SK-N-SH (cell line): ENCODE results near the gene TC2N. TPM values are rescaled to one million over a fixed set of nuclear protein-coding genes. Genes with fewer than 3 reads are reported as not detected.

Experiments
- CTCF ChIA-PET: fragments of 300-600, 350-600 bp; formaldehyde crosslinking; extraction: SDS; loops from one replicate; lab custom pipeline; 2021; lab: Yijun Ruan, JAX
- POLR2A ChIA-PET: fragments of 350-600 bp; sonication (Branson Sonifier 250); formaldehyde crosslinking; extraction: SDS; loops from one replicate; lab custom pipeline; 2020; ENCODE audit warnings: antibody characterized with exemption, inconsistent platforms; lab: Yijun Ruan, JAX
- DNase-seq: peaks from one replicate; pipeline ENCODE4 v3.0.0; 2012
- H2AFZ ChIP-seq: fragments of 200-600 bp; sonication (generic); 2 replicates; pipeline ENCODE4 v1.8.1; 2016; ENCODE audit warnings: antibody characterized with exemption, mild to moderate bottlenecking, low read depth
- H3F3A ChIP-seq: fragments of 200-600 bp; sonication (generic); replicated peaks from 2 replicates; pipeline ENCODE3; 2016; ENCODE audit warnings: antibody characterized with exemption, mild to moderate bottlenecking; ENCODE audit not compliant: insufficient read depth
- H3K27ac ChIP-seq, 2 experiments: fragments of 200-500 bp in 1 of 2; fragments of 200-600 bp in 1 of 2; sonication (Bioruptor generic) in 1 of 2; sonication (generic), shearing (Covaris generic) in 1 of 2; 2 replicates each; pipeline versions ENCODE4 v1.5.1 to v1.6.1; 2014 to 2016; ENCODE audit warnings: low read depth in 2 of 2, inconsistent platforms in 1 of 2, low read length in 1 of 2, mild to moderate bottlenecking in 1 of 2, mixed read lengths in 1 of 2
- H3K27me3 ChIP-seq: fragments of 200-600 bp; sonication (generic), shearing (Covaris generic); 2 replicates; pipeline ENCODE4 v1.6.1; 2016; ENCODE audit warnings: mixed run types; ENCODE audit not compliant: insufficient read depth
- H3K36me3 ChIP-seq, 2 experiments: fragments of 200-500 bp in 1 of 2; fragments of 200-600 bp in 1 of 2; sonication (Bioruptor generic) in 1 of 2; sonication (generic) in 1 of 2; replicated peaks in 1 of 2; 2 replicates each; pipeline versions ENCODE3 to v1.5.1; 2014 to 2016; ENCODE audit warnings: low read length in 1 of 2, mild to moderate bottlenecking in 1 of 2; ENCODE audit not compliant: insufficient read depth in 2 of 2, control insufficient read depth in 1 of 2
- H3K4me1 ChIP-seq, 2 experiments: fragments of 200-500 bp in 1 of 2; fragments of 200-600 bp in 1 of 2; sonication (Bioruptor generic) in 1 of 2; sonication (generic), shearing (Covaris generic) in 1 of 2; 2 replicates each; pipeline versions ENCODE4 v1.5.1 to v1.6.1; 2014 to 2016; ENCODE audit warnings: low read depth in 1 of 2, low read length in 1 of 2, mixed run types in 1 of 2; ENCODE audit not compliant: insufficient read depth in 2 of 2, control insufficient read depth in 1 of 2
- H3K4me2 ChIP-seq: fragments of 200-600 bp; sonication (generic), shearing (Covaris generic); 2 replicates; pipeline ENCODE4 v1.6.1; 2017; ENCODE audit warnings: mixed run types
- H3K4me3 ChIP-seq, 2 experiments: fragments of 200-500 bp in 1 of 2; fragments of 200-600 bp in 1 of 2; sonication (Bioruptor generic) in 1 of 2; sonication (generic), shearing (Covaris generic) in 1 of 2; 2 replicates each; pipeline versions ENCODE4 v1.5.1 to v1.8.1; 2014 to 2016; ENCODE audit warnings: low read depth in 2 of 2, inconsistent platforms in 1 of 2, low read length in 1 of 2, mild to moderate bottlenecking in 1 of 2, mixed read lengths in 1 of 2, moderate library complexity in 1 of 2
- H3K79me2 ChIP-seq: fragments of 200-600 bp; sonication (generic); 2 replicates; pipeline ENCODE4 v1.8.1; 2017; ENCODE audit warnings: mild to moderate bottlenecking; ENCODE audit not compliant: insufficient read depth
- H3K9ac ChIP-seq: fragments of 200-600 bp; sonication (generic); 2 replicates; pipeline ENCODE4 v1.6.1; 2017; ENCODE audit warnings: mixed run types
- H3K9me2 ChIP-seq: fragments of 200-600 bp; sonication (generic); 2 replicates; pipeline ENCODE4 v1.6.1; 2017; ENCODE audit warnings: mixed run types
- H3K9me3 ChIP-seq: fragments of 200-600 bp; sonication (generic); 2 replicates; pipeline ENCODE4 v1.6.1; 2017; ENCODE audit warnings: mixed run types, mild to moderate bottlenecking, moderate library complexity
- H4K20me1 ChIP-seq: fragments of 200-600 bp; sonication (generic); 2 replicates; pipeline ENCODE4 v1.6.1; 2017; ENCODE audit warnings: mild to moderate bottlenecking, mixed run types; ENCODE audit not compliant: insufficient read depth
- FOSL2 ChIP-seq: IDR thresholded peaks from 2 replicates; pipeline ENCODE4 v1.4.0; 2012; ENCODE audit warnings: low read depth, mild to moderate bottlenecking, moderate library complexity, borderline replicate concordance
- FOXJ3 ChIP-seq: sonication (generic); formaldehyde crosslinking; IDR thresholded peaks from 2 replicates; pipeline ENCODE4 v1.5.1; 2020; ENCODE audit warnings: mild to moderate bottlenecking, missing genetic modification reagents
- GABPA ChIP-seq: IDR thresholded peaks from 2 replicates; pipeline ENCODE4 v1.4.0; 2012; ENCODE audit warnings: low read depth, mild to moderate bottlenecking
- GATA2 ChIP-seq: sonication (generic); formaldehyde crosslinking; IDR thresholded peaks from 2 replicates; pipeline ENCODE4 v1.5.0; 2020; ENCODE audit warnings: mild to moderate bottlenecking, missing genetic modification reagents
- MEF2A ChIP-seq: IDR thresholded peaks from 2 replicates; pipeline ENCODE4 v1.4.0; 2012; ENCODE audit warnings: low read depth, borderline replicate concordance
- NFIC ChIP-seq: IDR thresholded peaks from 2 replicates; pipeline ENCODE4 v1.4.0; 2012; ENCODE audit warnings: borderline replicate concordance
- NRF1 ChIP-seq: IDR thresholded peaks from 2 replicates; pipeline ENCODE4 v1.6.1; 2012; ENCODE audit warnings: low read depth, mild to moderate bottlenecking, low read length
- POLR2AphosphoS5 ChIP-seq: IDR thresholded peaks from 2 replicates; pipeline ENCODE4 v1.6.1; 2012; ENCODE audit warnings: low read depth, low read length
- RAD21 ChIP-seq: IDR thresholded peaks from 2 replicates; pipeline ENCODE4 v1.6.1; 2012; ENCODE audit warnings: mild to moderate bottlenecking, low read length
- RCOR1 ChIP-seq: fragments of 150-350 bp; IDR thresholded peaks from 2 replicates; pipeline ENCODE4 v1.6.1; 2017; ENCODE audit warnings: antibody characterized with exemption, low read length
- RFX5 ChIP-seq: IDR thresholded peaks from 2 replicates; pipeline ENCODE4 v1.6.1; 2012; ENCODE audit warnings: mild to moderate bottlenecking, improper control_type of control experiment, low read length
- RXRA ChIP-seq: IDR thresholded peaks from 2 replicates; pipeline ENCODE4 v1.4.0; 2012; ENCODE audit warnings: low read depth, mild to moderate bottlenecking, borderline replicate concordance
- TCF12 ChIP-seq: IDR thresholded peaks from 2 replicates; pipeline ENCODE4 v1.4.0; 2012
- TEAD4 ChIP-seq: IDR thresholded peaks from 2 replicates; pipeline ENCODE4 v1.4.0; 2012; ENCODE audit warnings: mild to moderate bottlenecking, borderline replicate concordance; ENCODE audit not compliant: insufficient read depth
- YY1 ChIP-seq: IDR thresholded peaks from 2 replicates; pipeline ENCODE4 v1.4.0; 2012; ENCODE audit warnings: low read depth, mild to moderate bottlenecking
- WGBS: methylation state at CpG from one replicate; pipeline ENCODE4 v1.1.6; 2017; ENCODE audit warnings: low lambda C conversion rate; 5-methylcytosine and 5-hydroxymethylcytosine counted together
- polyA plus RNA-seq, 3 experiments: library from polyadenylated mRNA; depleted of rRNA; stranded (reverse); fragments of >200 nt; gene quantifications; 2 replicates each; pipeline ENCODE4 v1.2.3, GENCODE V29; 2012
- TF ChIP-seq, protein P1 (sequence below): IDR thresholded peaks from 2 replicates; pipeline ENCODE4; 2012
- TF ChIP-seq, protein P2 (sequence below): IDR thresholded peaks from 2 replicates; pipeline ENCODE4 v1.6.1; 2012; ENCODE audit warnings: mild to moderate bottlenecking, low read depth, low read length, moderate library complexity
- TF ChIP-seq, protein P3 (sequence below): IDR thresholded peaks from 2 replicates; pipeline ENCODE4 v1.4.0; 2012; ENCODE audit warnings: low read depth, borderline replicate concordance
- TF ChIP-seq, protein P4 (sequence below): IDR thresholded peaks from 2 replicates; pipeline ENCODE4 v1.4.0; 2012; ENCODE audit warnings: low read depth

The TC2N gene
- polyA plus RNA-seq, 1 of the 3 experiments (the other 2 are of a cell fraction): not detected

DNA sequence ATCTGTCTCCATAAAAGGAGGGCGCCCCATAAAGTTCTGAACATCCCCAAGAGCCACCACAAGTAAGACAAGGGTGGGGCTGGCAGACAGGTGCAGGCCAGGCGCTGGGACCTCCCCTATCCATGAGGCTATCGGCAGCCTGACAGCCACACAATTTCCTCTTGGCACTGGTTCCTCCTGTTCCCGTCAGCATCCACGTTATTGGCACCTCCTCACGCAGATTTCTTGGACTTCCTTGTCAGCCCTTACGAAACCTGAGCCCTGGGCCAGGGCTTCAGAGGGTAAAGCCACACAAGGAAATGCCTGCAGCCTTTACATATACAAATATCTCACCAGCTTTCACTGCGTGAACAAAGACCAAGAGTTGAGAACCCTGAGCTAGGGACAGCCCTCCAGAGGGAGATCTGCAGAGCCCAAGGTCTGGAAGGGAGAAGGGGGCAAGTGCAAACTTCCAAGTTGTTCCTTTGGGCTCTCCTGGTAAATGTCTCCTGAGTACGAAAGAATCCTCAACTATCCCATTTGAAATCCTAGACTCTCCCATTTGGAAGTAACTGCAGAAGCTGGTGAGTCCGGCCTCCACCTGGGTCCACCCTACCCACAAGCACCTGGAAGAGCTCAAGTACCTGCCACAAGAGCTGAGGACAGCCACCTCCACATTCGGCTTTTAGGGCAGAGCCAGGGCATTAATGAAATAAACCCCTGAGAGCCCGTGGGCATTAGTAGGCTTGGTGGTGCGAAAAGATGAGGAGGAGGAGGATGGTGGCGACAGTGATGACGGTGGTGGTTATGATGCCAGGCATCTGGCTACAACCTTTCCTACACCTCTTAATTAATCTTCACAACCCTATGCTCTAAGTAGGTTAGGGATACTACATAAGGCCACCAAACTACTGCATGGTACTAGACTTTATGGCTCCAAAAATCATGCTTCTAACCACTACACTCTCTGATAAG is 5.5 kb upstream of the TC2N start:
- TF ChIP-seq RCOR1 (no peak), FOXJ3 (CRISPR knock-in tag) (no peak), RAD21 (no peak), NFIC (no peak), FOSL2 (no peak)
- no peak overlapping the region for H3K27ac ChIP-seq
- no peaks in the 10 kb centered on the region for H3K9me2 ChIP-seq
- ChIA-PET POLR2A (no interaction called here), CTCF (interaction anchor here (1.4 kb wide), 1 partner anchor 11 kb away, joined by 3 read pairs; no protein-coding TSS in a partner anchor)
- no peaks in the 10 kb centered on the region for H4K20me1 ChIP-seq
- peaks cover 14 to 72% of the 10 kb centered on the region in 2 experiments for H3K36me3 ChIP-seq
- no peak overlapping the region for H3K4me2 ChIP-seq
- 61% methylated on average over 15 of the region's 15 CpGs for whole genome bisulfite sequencing
- H2AFZ ChIP-seq: no peak overlapping the region
- H3K27me3 ChIP-seq: no peaks in the 10 kb centered on the region
- no peaks in the 10 kb centered on the region for H3F3A ChIP-seq
- no peaks in the 10 kb centered on the region for H3K79me2 ChIP-seq
- H3K4me3 ChIP-seq: no peak overlapping the region
- no peak overlapping the region for H3K9ac ChIP-seq
- no peaks in the 10 kb centered on the region for H3K4me1 ChIP-seq
- no peaks in the 10 kb centered on the region for H3K9me3 ChIP-seq
- no peak for DNase-seq

DNA sequence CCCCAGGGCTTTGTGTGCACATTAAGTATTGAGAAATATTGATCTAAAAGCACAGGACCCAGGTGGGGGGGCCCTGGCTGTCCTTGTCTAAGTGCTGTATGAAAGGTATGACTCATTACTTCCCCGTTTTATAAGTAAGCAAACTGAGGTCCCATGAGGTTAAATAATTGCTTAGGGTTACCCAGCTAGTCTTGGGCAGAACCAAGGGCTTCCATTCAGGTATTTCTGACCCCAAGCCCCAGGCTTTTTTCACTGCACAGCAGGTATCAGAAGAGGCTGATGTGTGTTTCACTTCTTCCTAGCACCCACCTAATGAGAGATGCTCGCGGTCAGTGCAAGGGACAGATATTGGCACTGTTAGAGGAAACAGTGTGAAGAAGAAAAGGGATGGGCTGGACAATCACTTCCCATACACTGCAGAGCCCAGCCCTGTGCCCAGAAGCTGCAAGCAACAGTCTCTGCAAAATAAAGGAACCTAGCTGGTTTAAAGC is 4.7 kb upstream of the TC2N start:
- Histone ChIP-seq H3K36me3 (peaks cover 15 to 72% of the 10 kb centered on the region in 2 experiments), H3K79me2 (no peaks in the 10 kb centered on the region), H3K9me2 (no peaks in the 10 kb centered on the region), H3K9me3 (no peaks in the 10 kb centered on the region), H3K27me3 (no peaks in the 10 kb centered on the region), H3K9ac (no peak overlapping the region), H2AFZ (no peak overlapping the region), H3K4me1 (no peaks in the 10 kb centered on the region), H3F3A (no peaks in the 10 kb centered on the region), H4K20me1 (no peaks in the 10 kb centered on the region), H3K27ac (no peak overlapping the region), H3K4me2 (no peak overlapping the region), H3K4me3 (no peak overlapping the region)
- POLR2A ChIA-PET: no interaction called here
- no peak for DNase-seq
- CTCF ChIA-PET: interaction anchor here (0.7 to 1.4 kb wide), 2 partner anchors 12 to 20 kb away, joined by 3 read pairs; no protein-coding TSS in a partner anchor
- 64% methylated on average over 3 of the region's 3 CpGs for WGBS
- TF ChIP-seq, protein P1, sequence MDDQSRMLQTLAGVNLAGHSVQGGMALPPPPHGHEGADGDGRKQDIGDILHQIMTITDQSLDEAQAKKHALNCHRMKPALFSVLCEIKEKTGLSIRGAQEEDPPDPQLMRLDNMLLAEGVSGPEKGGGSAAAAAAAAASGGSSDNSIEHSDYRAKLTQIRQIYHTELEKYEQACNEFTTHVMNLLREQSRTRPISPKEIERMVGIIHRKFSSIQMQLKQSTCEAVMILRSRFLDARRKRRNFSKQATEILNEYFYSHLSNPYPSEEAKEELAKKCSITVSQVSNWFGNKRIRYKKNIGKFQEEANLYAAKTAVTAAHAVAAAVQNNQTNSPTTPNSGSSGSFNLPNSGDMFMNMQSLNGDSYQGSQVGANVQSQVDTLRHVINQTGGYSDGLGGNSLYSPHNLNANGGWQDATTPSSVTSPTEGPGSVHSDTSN: no peak
- TF ChIP-seq RFX5 (no peak), RCOR1 (no peak), TEAD4 (no peak), GATA2 (CRISPR knock-in tag) (no peak), RXRA (no peak), GABPA (no peak), POLR2AphosphoS5 (no peak), NRF1 (no peak), TCF12 (no peak), MEF2A (no peak), YY1 (no peak), FOSL2 (no peak)
- TF ChIP-seq, protein P2, sequence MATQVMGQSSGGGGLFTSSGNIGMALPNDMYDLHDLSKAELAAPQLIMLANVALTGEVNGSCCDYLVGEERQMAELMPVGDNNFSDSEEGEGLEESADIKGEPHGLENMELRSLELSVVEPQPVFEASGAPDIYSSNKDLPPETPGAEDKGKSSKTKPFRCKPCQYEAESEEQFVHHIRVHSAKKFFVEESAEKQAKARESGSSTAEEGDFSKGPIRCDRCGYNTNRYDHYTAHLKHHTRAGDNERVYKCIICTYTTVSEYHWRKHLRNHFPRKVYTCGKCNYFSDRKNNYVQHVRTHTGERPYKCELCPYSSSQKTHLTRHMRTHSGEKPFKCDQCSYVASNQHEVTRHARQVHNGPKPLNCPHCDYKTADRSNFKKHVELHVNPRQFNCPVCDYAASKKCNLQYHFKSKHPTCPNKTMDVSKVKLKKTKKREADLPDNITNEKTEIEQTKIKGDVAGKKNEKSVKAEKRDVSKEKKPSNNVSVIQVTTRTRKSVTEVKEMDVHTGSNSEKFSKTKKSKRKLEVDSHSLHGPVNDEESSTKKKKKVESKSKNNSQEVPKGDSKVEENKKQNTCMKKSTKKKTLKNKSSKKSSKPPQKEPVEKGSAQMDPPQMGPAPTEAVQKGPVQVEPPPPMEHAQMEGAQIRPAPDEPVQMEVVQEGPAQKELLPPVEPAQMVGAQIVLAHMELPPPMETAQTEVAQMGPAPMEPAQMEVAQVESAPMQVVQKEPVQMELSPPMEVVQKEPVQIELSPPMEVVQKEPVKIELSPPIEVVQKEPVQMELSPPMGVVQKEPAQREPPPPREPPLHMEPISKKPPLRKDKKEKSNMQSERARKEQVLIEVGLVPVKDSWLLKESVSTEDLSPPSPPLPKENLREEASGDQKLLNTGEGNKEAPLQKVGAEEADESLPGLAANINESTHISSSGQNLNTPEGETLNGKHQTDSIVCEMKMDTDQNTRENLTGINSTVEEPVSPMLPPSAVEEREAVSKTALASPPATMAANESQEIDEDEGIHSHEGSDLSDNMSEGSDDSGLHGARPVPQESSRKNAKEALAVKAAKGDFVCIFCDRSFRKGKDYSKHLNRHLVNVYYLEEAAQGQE: no peak
- TF ChIP-seq, protein P3, sequence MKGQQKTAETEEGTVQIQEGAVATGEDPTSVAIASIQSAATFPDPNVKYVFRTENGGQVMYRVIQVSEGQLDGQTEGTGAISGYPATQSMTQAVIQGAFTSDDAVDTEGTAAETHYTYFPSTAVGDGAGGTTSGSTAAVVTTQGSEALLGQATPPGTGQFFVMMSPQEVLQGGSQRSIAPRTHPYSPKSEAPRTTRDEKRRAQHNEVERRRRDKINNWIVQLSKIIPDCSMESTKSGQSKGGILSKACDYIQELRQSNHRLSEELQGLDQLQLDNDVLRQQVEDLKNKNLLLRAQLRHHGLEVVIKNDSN: no peak
- TF ChIP-seq, protein P4, sequence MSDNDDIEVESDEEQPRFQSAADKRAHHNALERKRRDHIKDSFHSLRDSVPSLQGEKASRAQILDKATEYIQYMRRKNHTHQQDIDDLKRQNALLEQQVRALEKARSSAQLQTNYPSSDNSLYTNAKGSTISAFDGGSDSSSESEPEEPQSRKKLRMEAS: no peak
